HEK293T (cell line): ENCODE results near the gene BMP2K.

Experiments
- CTCF ChIA-PET: fragments of 350-600 bp; formaldehyde crosslinking; extraction: SDS; loops from one replicate; lab custom pipeline; 2021; ENCODE audit warnings: antibody characterized with exemption, inconsistent platforms; lab: Yijun Ruan, JAX
- POLR2A ChIA-PET: fragments of 350-600 bp; formaldehyde crosslinking; extraction: SDS; loops from one replicate; lab custom pipeline; 2020; ENCODE audit warnings: antibody characterized with exemption, inconsistent platforms; lab: Yijun Ruan, JAX
- DNase-seq: peaks from one replicate; pipeline ENCODE4 v3.0.0; 2012; ENCODE audit warnings: mixed read lengths; ENCODE audit errors: extremely low spot score
- ARNT ChIP-seq: fragments of 450-650 bp; IDR thresholded peaks from 2 replicates; pipeline ENCODE4 v1.6.1; 2017; ENCODE audit warnings: mild to moderate bottlenecking
- BHLHE40 ChIP-seq: fragments of 450-650 bp; IDR thresholded peaks from 2 replicates; pipeline ENCODE4 v1.6.1; 2016; ENCODE audit warnings: mild to moderate bottlenecking, moderate library complexity, borderline replicate concordance
- CTBP1 ChIP-seq: fragments of 450-650 bp; IDR thresholded peaks from 2 replicates; pipeline ENCODE4 v1.6.1; 2016; ENCODE audit warnings: borderline replicate concordance
- ELF4 ChIP-seq: fragments of 450-650 bp; IDR thresholded peaks from 2 replicates; pipeline ENCODE4 v1.6.1; 2017; ENCODE audit warnings: antibody characterized with exemption
- FOXA1 ChIP-seq: fragments of 450-650 bp; IDR thresholded peaks from 2 replicates; pipeline ENCODE4 v1.6.1; 2016; ENCODE audit warnings: mild to moderate bottlenecking
- FOXK2 ChIP-seq: fragments of 450-650 bp; IDR thresholded peaks from 2 replicates; pipeline ENCODE4 v1.6.1; 2016; ENCODE audit warnings: mild to moderate bottlenecking
- FOXM1 ChIP-seq: fragments of 450-650 bp; IDR thresholded peaks from 2 replicates; pipeline ENCODE4 v1.6.1; 2017; ENCODE audit warnings: mild to moderate bottlenecking, borderline replicate concordance
- HDGF ChIP-seq: fragments of 450-650 bp; IDR thresholded peaks from 2 replicates; pipeline ENCODE4 v1.6.1; 2017; ENCODE audit warnings: antibody characterized with exemption, borderline replicate concordance
- L3MBTL2 ChIP-seq: fragments of 450-650 bp; conservative IDR thresholded peaks from 2 replicates; pipeline ENCODE4 v1.6.1; 2016; ENCODE audit warnings: mild to moderate bottlenecking
- LEF1 ChIP-seq: fragments of 450-650 bp; IDR thresholded peaks from 2 replicates; pipeline ENCODE4 v1.6.1; 2017; ENCODE audit warnings: mild to moderate bottlenecking, borderline replicate concordance
- NFRKB ChIP-seq: fragments of 450-650 bp; IDR thresholded peaks from 2 replicates; pipeline ENCODE4 v1.6.1; 2016; ENCODE audit warnings: mild to moderate bottlenecking, moderate library complexity
- PKNOX1 ChIP-seq: fragments of 450-650 bp; IDR thresholded peaks from 2 replicates; pipeline ENCODE4 v1.6.1; 2016
- SP1 ChIP-seq: fragments of 450-650 bp; IDR thresholded peaks from 2 replicates; pipeline ENCODE4 v1.6.1; 2017
- SUZ12 ChIP-seq: fragments of 450-650 bp; IDR thresholded peaks from 2 replicates; pipeline ENCODE4 v1.6.1; 2016; ENCODE audit warnings: mild to moderate bottlenecking
- TARDBP ChIP-seq: fragments of 450-650 bp; IDR thresholded peaks from 2 replicates; pipeline ENCODE4 v1.6.1; 2016
- ZNF384 ChIP-seq: fragments of 450-650 bp; IDR thresholded peaks from 2 replicates; pipeline ENCODE4 v1.6.1; 2016

Gene BMP2K

DNA sequence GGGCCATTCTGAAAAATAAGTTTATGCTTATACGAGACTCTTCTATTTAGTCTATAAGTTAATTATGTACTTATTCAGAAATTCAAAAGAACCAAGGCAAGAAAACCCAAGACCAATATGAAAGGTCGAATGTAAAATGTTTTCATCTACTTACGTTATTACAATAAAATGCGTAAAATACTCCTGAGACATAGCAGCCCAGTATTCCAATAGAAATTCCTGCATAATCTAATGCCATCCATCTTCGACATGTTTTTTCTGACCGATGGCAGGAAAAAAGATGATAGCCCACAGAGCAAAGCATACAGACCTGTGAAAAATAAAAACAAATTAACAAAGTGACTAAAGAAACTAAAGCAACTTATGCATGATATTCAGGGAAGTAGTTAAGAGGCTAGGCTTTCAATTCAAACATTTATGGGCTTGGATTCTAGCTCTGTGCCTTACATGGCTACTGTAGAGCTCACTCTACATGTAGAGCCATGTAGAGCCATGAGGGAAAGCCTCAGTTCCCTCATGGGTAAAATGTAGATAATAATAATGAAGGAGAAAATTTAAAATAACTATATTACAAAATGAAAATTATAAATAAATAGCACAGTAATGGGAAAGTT is 154.0 kb downstream of the BMP2K start:
- no peak for DNase-seq
- ChIA-PET CTCF (no interaction called here), POLR2A (no interaction called here)
- TF ChIP-seq FOXM1 = no peak

DNA sequence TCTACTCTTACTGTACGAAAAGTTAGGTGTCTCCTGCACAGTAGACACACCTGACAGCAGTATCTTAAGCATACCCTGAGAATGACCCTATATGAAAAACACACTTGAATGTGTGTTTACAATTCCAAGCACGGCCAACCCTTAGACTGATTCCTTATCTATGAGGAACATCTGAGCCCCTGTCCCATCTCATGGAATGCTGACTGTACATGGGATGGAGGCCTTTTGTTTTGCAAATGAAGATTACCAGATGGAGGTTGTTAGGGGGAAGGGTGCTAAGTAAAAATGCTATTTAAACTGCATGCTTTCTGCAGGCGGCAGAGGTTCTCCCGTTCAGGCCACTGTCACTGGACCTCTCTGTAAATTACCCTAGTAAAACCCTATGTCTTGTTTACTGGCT is 160.8 kb downstream of the BMP2K start:
- ChIA-PET CTCF (no interaction called here), POLR2A (no interaction called here)
- no peak for TF ChIP-seq ARNT
- no peak for TF ChIP-seq TARDBP
- TF ChIP-seq CTBP1 = no peak
- TF ChIP-seq FOXM1 = no peak
- no peak for TF ChIP-seq FOXK2
- TF ChIP-seq FOXA1 = no peak
- TF ChIP-seq LEF1 = no peak
- TF ChIP-seq SUZ12 = no peak
- TF ChIP-seq BHLHE40 = no peak
- no peak for TF ChIP-seq ELF4
- no peak for DNase-seq

- DNase-seq = no peak
- no peak for TF ChIP-seq L3MBTL2
- TF ChIP-seq HDGF = no peak
- no peak for TF ChIP-seq SUZ12
- no peak for TF ChIP-seq PKNOX1
- TF ChIP-seq LEF1 = no peak
- no peak for TF ChIP-seq TARDBP
- no peak for TF ChIP-seq CTBP1
- TF ChIP-seq NFRKB = no peak
- TF ChIP-seq FOXK2 = no peak
- TF ChIP-seq ARNT = no peak
- TF ChIP-seq ELF4 = no peak
- ChIA-PET POLR2A (interaction anchor here (1.6 kb wide), 1 partner anchor 741 kb away, joined by 6 read pairs; no protein-coding TSS in a partner anchor), CTCF (interaction anchor here (0.7 to 1.2 kb wide), 2 partner anchors 15 to 247 kb away, joined by 3 read pairs; no protein-coding TSS in a partner anchor)
These were observed 161.7 kb downstream of the BMP2K start for GRCh38 chr4:78937837-78938236.

DNA sequence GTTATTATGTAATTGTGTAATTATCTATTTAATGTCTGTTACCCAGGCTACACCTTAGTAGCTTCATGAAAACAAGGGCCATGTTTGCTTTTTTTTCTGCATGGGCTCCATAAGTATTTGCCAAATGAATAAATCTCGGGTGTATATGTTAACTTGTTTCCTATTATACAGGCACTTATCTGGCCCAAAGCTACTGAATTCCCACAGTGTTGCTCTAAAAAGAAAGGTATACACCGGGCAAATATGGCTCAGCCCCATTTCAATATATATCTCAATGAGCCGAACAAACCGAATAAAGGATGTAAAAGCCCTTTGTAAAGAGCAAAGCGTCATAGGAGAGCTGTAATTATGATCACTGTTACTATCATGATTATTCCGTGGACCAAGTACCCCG is 162.3 kb downstream of the BMP2K start:
- no peak for DNase-seq
- ChIA-PET CTCF (interaction anchor here (0.7 to 1.2 kb wide), 2 partner anchors 14 to 248 kb away, joined by 3 read pairs; no protein-coding TSS in a partner anchor), POLR2A (interaction anchor here (1.0 to 1.6 kb wide), 2 partner anchors 29 to 740 kb away, joined by 3 to 6 read pairs; no protein-coding TSS in a partner anchor)
- TF ChIP-seq FOXA1 = no peak
- no peak for TF ChIP-seq SP1
- TF ChIP-seq CTBP1 = no peak
- no peak for TF ChIP-seq FOXK2
- TF ChIP-seq ARNT = no peak
- TF ChIP-seq NFRKB = no peak
- TF ChIP-seq HDGF = no peak
- TF ChIP-seq PKNOX1 = no peak
- TF ChIP-seq FOXM1 = no peak
- TF ChIP-seq L3MBTL2 = no peak
- TF ChIP-seq SUZ12 = no peak
- no peak for TF ChIP-seq LEF1
- TF ChIP-seq TARDBP = no peak
- TF ChIP-seq ELF4 = no peak
- no peak for TF ChIP-seq ZNF384
- TF ChIP-seq BHLHE40 = no peak

GRCh38 chr4:78938868-78939666 is 162.9 kb downstream of the BMP2K start, which contains the start of gene PAQR3:
Gene PAQR3 (minus strand): TSS chr4:78939438. CDS start chr4:78939224, 214 bp downstream.
- CTCF ChIA-PET = interaction anchor here (0.6 to 1.2 kb wide), 2 partner anchors 13 to 231 kb away, joined by 3 read pairs; no protein-coding TSS in a partner anchor
- TF ChIP-seq SUZ12 (no peak), FOXM1 (peak; percentile 63; the same call in 1 of the 2 replicates), ARNT (0 out of 2 replicates have a peak, but pooled peaks have one; percentile 49)
- DNase-seq = peak; percentile 96
- POLR2A ChIA-PET = interaction anchor here (1.0 to 1.6 kb wide), 3 partner anchors 30 to 1215 kb away, joined by 3 to 6 read pairs (median 3); no protein-coding TSS in a partner anchor

GRCh38 chr4:78939667-78940008 is 163.5 kb downstream of the BMP2K start:
- TF ChIP-seq L3MBTL2 = peak; percentile 70
- no peak for TF ChIP-seq FOXA1
- no peak for DNase-seq
- CTCF ChIA-PET = interaction anchor here (0.6 kb wide), 1 partner anchor 232 kb away, joined by 3 read pairs; no protein-coding TSS in a partner anchor
- POLR2A ChIA-PET = interaction anchor here (1.0 to 1.6 kb wide), 3 partner anchors 30 to 1215 kb away, joined by 3 to 6 read pairs (median 3); no protein-coding TSS in a partner anchor

DNA sequence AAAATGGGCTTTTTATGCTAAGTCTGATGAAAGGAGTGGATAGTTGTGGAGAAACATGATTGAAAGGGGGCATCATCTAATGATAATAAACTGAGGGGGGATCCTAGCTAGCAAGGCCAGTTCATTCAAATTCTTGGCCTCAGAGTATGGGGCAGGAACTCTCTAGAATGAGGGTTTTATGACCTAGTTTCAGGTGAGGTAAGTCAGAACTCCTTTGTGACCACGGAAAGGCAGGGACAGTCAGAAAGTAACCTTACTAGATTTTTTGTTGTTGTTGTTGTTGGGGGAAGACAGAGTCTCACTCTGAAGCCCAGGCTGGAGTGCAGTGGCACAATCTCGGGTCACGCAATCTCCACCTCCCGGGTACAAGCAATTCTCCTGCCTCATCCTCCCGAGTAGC is 164.6 kb downstream of the BMP2K start:
- no peak for TF ChIP-seq ARNT
- no peak for TF ChIP-seq LEF1
- TF ChIP-seq ZNF384 = no peak
- TF ChIP-seq FOXM1 = no peak
- no peak for TF ChIP-seq BHLHE40
- TF ChIP-seq FOXK2 = no peak
- TF ChIP-seq NFRKB = no peak
- TF ChIP-seq HDGF = no peak
- no peak for TF ChIP-seq SUZ12
- TF ChIP-seq ELF4 = no peak
- no peak for TF ChIP-seq TARDBP
- TF ChIP-seq L3MBTL2 = no peak
- no peak for TF ChIP-seq FOXA1
- TF ChIP-seq PKNOX1 = no peak
- no peak for TF ChIP-seq CTBP1
- TF ChIP-seq SP1 = no peak
- no peak for DNase-seq
- ChIA-PET POLR2A (no interaction called here), CTCF (no interaction called here)
